HG03139 (cell line): ENCODE measurements around the gene MLH3.

Source experiments
- ATAC-seq: cut with Tn5 transposase; IDR thresholded peaks from one replicate; pipeline ENCODE4 v1.9.1; 2021; ENCODE audit not compliant: unreplicated experiment

Gene MLH3

GRCh38 chr14:74973003-74973653 is 78.1 kb downstream of the MLH3 start:
- ATAC-seq: no peak

- ATAC-seq: no peak
Observed at GRCh38 chr14:74968811-74969210, 82.5 kb downstream of the MLH3 start.

GRCh38 chr14:74965486-74966153 is 85.6 kb downstream of the MLH3 start:
- no peak for ATAC-seq

- no peak for ATAC-seq
Observed at GRCh38 chr14:74964787-74965485, 86.3 kb downstream of the MLH3 start.
